Measurements from ENCODE around the gene PIGR.

Gene PIGR

DNA sequence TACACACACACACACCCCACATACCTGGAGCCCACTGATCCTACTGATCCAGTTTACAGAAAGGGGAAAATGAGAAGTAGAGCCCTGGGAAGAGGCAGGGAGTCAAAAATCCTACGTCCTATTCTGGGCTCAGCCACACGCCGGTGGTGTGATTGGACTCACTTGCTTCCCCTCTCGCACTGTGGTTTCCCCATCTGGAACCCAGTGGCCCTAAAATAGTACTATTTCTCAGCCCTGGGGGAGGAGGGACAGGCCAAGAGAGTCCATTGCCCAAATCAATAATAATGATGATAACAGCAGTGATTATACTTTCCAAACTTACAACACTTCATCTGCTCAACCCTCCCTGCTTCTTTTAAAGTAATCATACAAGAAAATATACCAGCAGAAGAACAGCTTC is 2.9 kb upstream of the PIGR start:
- no peak overlapping the region for H3K4me3 ChIP-seq (ENCODE audit: low read depth in 1 of 2, low read length in 2 of 2)
- no peaks in the 10 kb centered on the region for H3K9me3 ChIP-seq (ENCODE audit: insufficient read depth, low read length, severe bottlenecking)
- DNase-seq (no peak), ATAC-seq (ENCODE audit: insufficient read depth, low read depth) (no peak)
- no peak overlapping the region for H2AFZ ChIP-seq (ENCODE audit: low read depth, low read length)
- no peak overlapping the region for H3K9ac ChIP-seq (ENCODE audit: low read depth, low read length)
- no peaks in the 10 kb centered on the region for H4K20me1 ChIP-seq (ENCODE audit: insufficient read depth, low read length)
- no peaks in the 10 kb centered on the region for H3K27me3 ChIP-seq (ENCODE audit: insufficient read depth, low read length, poor library complexity)
- no peak overlapping the region for H3K4me2 ChIP-seq (ENCODE audit: insufficient read depth, low read length)
- TF ChIP-seq, protein P1, sequence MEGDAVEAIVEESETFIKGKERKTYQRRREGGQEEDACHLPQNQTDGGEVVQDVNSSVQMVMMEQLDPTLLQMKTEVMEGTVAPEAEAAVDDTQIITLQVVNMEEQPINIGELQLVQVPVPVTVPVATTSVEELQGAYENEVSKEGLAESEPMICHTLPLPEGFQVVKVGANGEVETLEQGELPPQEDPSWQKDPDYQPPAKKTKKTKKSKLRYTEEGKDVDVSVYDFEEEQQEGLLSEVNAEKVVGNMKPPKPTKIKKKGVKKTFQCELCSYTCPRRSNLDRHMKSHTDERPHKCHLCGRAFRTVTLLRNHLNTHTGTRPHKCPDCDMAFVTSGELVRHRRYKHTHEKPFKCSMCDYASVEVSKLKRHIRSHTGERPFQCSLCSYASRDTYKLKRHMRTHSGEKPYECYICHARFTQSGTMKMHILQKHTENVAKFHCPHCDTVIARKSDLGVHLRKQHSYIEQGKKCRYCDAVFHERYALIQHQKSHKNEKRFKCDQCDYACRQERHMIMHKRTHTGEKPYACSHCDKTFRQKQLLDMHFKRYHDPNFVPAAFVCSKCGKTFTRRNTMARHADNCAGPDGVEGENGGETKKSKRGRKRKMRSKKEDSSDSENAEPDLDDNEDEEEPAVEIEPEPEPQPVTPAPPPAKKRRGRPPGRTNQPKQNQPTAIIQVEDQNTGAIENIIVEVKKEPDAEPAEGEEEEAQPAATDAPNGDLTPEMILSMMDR (IDR thresholded peaks at IDR 0.05; ENCODE audit: borderline replicate concordance, extremely low read depth, low read length, poor library complexity, severe bottlenecking), result no peak
- no peak for TF ChIP-seq EZH2 (IDR thresholded peaks at IDR 0.05; ENCODE audit: borderline replicate concordance, low read depth, low read length, severe bottlenecking)
- no peaks in the 10 kb centered on the region for H3K4me1 ChIP-seq (ENCODE audit: insufficient read depth, low read length)
- no peaks in the 10 kb centered on the region for H3K36me3 ChIP-seq (ENCODE audit: insufficient read depth, low read length)
- no peak overlapping the region for H3K27ac ChIP-seq (ENCODE audit: low read length)
- H3K79me2 ChIP-seq (ENCODE audit: insufficient read depth, low read length), result no peaks in the 10 kb centered on the region

DNA sequence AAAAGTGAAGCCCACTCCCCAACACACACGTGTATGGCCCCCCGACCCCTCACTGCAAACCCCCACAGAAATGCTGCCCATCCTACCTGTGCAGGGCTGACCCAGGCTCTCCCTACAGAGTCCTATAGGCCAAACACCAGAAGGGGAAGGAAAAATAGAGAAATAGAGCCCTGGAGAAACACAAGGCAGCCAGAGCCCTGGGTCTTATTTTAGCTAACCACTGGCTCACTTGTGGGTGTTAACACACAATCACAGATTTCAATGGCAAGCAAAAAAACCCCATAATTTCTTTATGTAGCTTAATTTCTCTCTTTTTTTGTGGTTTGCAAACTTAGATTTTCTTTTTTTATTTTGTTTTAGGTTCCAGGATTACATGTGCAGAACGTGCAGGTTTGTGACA is 989 bp upstream of the PIGR start:
- no peak for TF ChIP-seq EZH2 (IDR thresholded peaks at IDR 0.05; ENCODE audit: borderline replicate concordance, low read depth, low read length, severe bottlenecking)
- TF ChIP-seq, protein P1 (IDR thresholded peaks at IDR 0.05; ENCODE audit: borderline replicate concordance, extremely low read depth, low read length, poor library complexity, severe bottlenecking), result no peak
- H3K79me2 ChIP-seq (ENCODE audit: insufficient read depth, low read length), result no peaks in the 10 kb centered on the region
- H3K27ac ChIP-seq (ENCODE audit: low read length), result no peak overlapping the region
- H3K4me1 ChIP-seq (ENCODE audit: insufficient read depth, low read length), result no peaks in the 10 kb centered on the region
- H4K20me1 ChIP-seq (ENCODE audit: insufficient read depth, low read length), result no peaks in the 10 kb centered on the region
- H3K9ac ChIP-seq (ENCODE audit: low read depth, low read length), result no peak overlapping the region
- no peak overlapping the region for H2AFZ ChIP-seq (ENCODE audit: low read depth, low read length)
- H3K4me3 ChIP-seq (ENCODE audit: low read depth in 1 of 2, low read length in 2 of 2), result no peak overlapping the region
- no peaks in the 10 kb centered on the region for H3K27me3 ChIP-seq (ENCODE audit: insufficient read depth, low read length, poor library complexity)
- H3K9me3 ChIP-seq (ENCODE audit: insufficient read depth, low read length, severe bottlenecking), result no peaks in the 10 kb centered on the region
- ATAC-seq (ENCODE audit: insufficient read depth, low read depth) (no peak), DNase-seq (no peak)
- no peak overlapping the region for H3K4me2 ChIP-seq (ENCODE audit: insufficient read depth, low read length)
- H3K36me3 ChIP-seq (ENCODE audit: insufficient read depth, low read length), result no peaks in the 10 kb centered on the region

DNA sequence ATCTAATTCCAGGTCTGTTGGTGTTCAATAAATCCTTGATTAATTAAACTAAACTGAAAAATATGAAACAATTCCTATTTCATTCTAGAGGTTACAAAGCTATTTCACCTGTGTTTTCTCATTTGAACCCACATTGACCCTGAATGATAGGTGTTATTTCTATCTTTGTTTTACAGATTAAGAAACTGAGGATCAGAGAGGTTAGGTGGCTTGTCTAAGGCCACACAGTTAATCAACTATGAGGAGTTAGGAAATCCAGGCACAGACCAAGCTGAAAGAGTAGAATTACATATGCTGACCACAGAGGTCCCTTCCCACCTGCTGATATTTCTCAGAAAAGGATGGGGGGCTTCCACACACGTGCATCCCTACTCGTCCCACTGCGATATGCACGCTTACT is 487 bp downstream of the PIGR start:
- Histone ChIP-seq H3K4me3 (ENCODE audit: low read depth in 1 of 2, low read length in 2 of 2) (no peak overlapping the region), H3K9me3 (ENCODE audit: insufficient read depth, low read length, severe bottlenecking) (no peaks in the 10 kb centered on the region), H3K27me3 (ENCODE audit: insufficient read depth, low read length, poor library complexity) (no peaks in the 10 kb centered on the region), H3K9ac (ENCODE audit: low read depth, low read length) (no peak overlapping the region), H3K4me2 (ENCODE audit: insufficient read depth, low read length) (no peak overlapping the region), H3K27ac (ENCODE audit: low read length) (no peak overlapping the region), H2AFZ (ENCODE audit: low read depth, low read length) (no peak overlapping the region), H4K20me1 (ENCODE audit: insufficient read depth, low read length) (no peaks in the 10 kb centered on the region), H3K4me1 (ENCODE audit: insufficient read depth, low read length) (no peaks in the 10 kb centered on the region), H3K36me3 (ENCODE audit: insufficient read depth, low read length) (no peaks in the 10 kb centered on the region), H3K79me2 (ENCODE audit: insufficient read depth, low read length) (no peaks in the 10 kb centered on the region)
- ATAC-seq (ENCODE audit: insufficient read depth, low read depth), result no peak
- no peak for DNase-seq
- no peak for TF ChIP-seq EZH2 (IDR thresholded peaks at IDR 0.05; ENCODE audit: borderline replicate concordance, low read depth, low read length, severe bottlenecking)
- TF ChIP-seq, protein P1 (IDR thresholded peaks at IDR 0.05; ENCODE audit: borderline replicate concordance, extremely low read depth, low read length, poor library complexity, severe bottlenecking), result no peak

DNA sequence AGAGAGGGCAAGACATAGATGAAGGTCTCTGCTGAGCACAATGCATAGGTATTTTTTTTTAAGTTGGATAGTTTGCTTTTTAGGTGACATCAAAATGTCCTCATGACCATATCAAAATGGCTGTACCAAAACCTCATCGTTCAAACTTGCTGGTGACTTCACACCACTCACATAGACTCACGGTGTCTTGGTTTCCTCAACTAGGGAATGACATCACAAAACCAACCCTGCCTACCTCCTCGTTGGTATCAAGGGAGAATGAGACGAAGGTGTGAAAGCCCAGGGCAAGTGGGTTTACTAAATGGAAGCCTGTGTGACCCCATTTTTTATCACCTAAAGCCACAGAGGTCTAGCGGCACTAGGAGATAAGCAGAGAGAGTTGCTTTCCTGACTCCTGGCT is 1.6 kb downstream of the PIGR start:
- Histone ChIP-seq H4K20me1 (ENCODE audit: insufficient read depth, low read length) (no peaks in the 10 kb centered on the region), H3K27ac (ENCODE audit: low read length) (no peak overlapping the region), H3K9ac (ENCODE audit: low read depth, low read length) (no peak overlapping the region), H3K9me3 (ENCODE audit: insufficient read depth, low read length, severe bottlenecking) (no peaks in the 10 kb centered on the region), H3K27me3 (ENCODE audit: insufficient read depth, low read length, poor library complexity) (no peaks in the 10 kb centered on the region), H3K4me3 (ENCODE audit: low read depth in 1 of 2, low read length in 2 of 2) (no peak overlapping the region), H3K4me2 (ENCODE audit: insufficient read depth, low read length) (no peak overlapping the region), H3K79me2 (ENCODE audit: insufficient read depth, low read length) (no peaks in the 10 kb centered on the region), H3K4me1 (ENCODE audit: insufficient read depth, low read length) (no peaks in the 10 kb centered on the region), H3K36me3 (ENCODE audit: insufficient read depth, low read length) (no peaks in the 10 kb centered on the region), H2AFZ (ENCODE audit: low read depth, low read length) (no peak overlapping the region)
- ATAC-seq (ENCODE audit: insufficient read depth, low read depth), result no peak
- no peak for TF ChIP-seq EZH2 (IDR thresholded peaks at IDR 0.05; ENCODE audit: borderline replicate concordance, low read depth, low read length, severe bottlenecking)
- TF ChIP-seq, protein P1 (IDR thresholded peaks at IDR 0.05; ENCODE audit: borderline replicate concordance, extremely low read depth, low read length, poor library complexity, severe bottlenecking), result no peak
- DNase-seq, result no peak

Data from DND-41 (cell line).